ENCODE measurements around the gene LRRC1.

Gene LRRC1

GRCh38 chr6:53873922-53874321, 79.1 kb downstream of the LRRC1 start:
- no peak for TF ChIP-seq CTCF (IDR thresholded peaks at IDR 0.05; ENCODE audit: low read depth, low read length, missing control alignments)
- H3K4me3 ChIP-seq (ENCODE audit: low read depth, low read length): no peak overlapping the region
- no peak for DNase-seq (ENCODE audit: low read depth)

- DNase-seq (ENCODE audit: low read depth): no peak
- no peak for TF ChIP-seq CTCF (IDR thresholded peaks at IDR 0.05; ENCODE audit: low read depth, low read length, missing control alignments)
These were observed 80.2 kb downstream of the LRRC1 start for GRCh38 chr6:53874964-53875363.

GRCh38 chr6:53877151-53877550, 82.3 kb downstream of the LRRC1 start:
- TF ChIP-seq CTCF (IDR thresholded peaks at IDR 0.05; ENCODE audit: low read depth, low read length, missing control alignments): no peak
- no peak overlapping the region for H3K4me3 ChIP-seq (ENCODE audit: low read depth, low read length)
- DNase-seq (ENCODE audit: low read depth): no peak

More at GRCh38 chr6:53874964-53875363, 80.2 kb downstream of the LRRC1 start:
- H3K4me3 ChIP-seq (ENCODE audit: low read depth, low read length): no peak overlapping the region

- no peak for TF ChIP-seq CTCF (IDR thresholded peaks at IDR 0.05; ENCODE audit: low read depth, low read length, missing control alignments)
- DNase-seq (ENCODE audit: low read depth): no peak
- no peak overlapping the region for H3K4me3 ChIP-seq (ENCODE audit: low read depth, low read length)
These were observed 84.0 kb downstream of the LRRC1 start for GRCh38 chr6:53878808-53879207.

DNA sequence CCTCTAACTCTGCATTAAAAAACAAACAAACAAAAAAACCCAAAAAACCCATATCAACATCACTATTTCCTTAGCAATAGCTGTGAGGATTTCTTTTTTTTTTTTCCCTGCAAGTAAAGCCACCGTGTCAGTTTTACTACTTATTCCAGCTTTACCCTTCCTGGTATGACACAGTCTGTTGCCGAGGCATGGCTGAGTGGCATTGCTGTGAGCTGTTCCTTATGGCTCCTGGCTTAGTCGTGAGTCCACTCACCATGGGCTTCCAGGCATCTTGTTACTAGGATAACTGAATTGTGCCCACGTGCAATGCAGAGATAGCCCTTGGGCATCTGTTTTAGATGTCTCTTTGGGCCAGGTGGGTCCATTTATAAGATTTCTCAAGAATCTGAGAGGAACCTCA, 84.8 kb downstream of the LRRC1 start:
- no peak overlapping the region for H3K4me3 ChIP-seq (ENCODE audit: low read depth, low read length)
- no peak for DNase-seq (ENCODE audit: low read depth)
- TF ChIP-seq CTCF (IDR thresholded peaks at IDR 0.05; ENCODE audit: low read depth, low read length, missing control alignments): no peak

DNA sequence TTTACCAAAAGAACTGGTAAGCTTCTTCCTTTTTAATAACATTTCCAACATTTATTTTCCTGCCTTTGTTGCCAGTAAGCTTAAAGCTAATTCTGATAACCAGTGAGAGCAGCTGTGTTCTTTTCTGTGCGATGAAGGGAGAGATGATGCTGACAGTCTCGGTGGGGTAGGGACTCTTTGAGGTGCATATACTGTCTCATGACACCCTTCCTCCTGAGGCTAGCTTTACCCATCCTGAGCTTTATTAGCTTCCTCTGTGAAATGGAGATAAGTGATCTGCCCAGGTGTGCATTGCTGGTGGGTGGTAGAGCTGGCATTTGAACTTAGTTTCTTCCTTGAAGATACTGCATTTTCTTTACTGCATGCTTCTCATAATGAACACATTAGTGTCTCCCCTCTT, 92.5 kb downstream of the LRRC1 start:
- no peak overlapping the region for H3K4me3 ChIP-seq (ENCODE audit: low read depth, low read length)
- no peak for TF ChIP-seq CTCF (IDR thresholded peaks at IDR 0.05; ENCODE audit: low read depth, low read length, missing control alignments)
- no peak for DNase-seq (ENCODE audit: low read depth)

GRCh38 chr6:53888931-53889330, 94.1 kb downstream of the LRRC1 start:
- TF ChIP-seq CTCF (IDR thresholded peaks at IDR 0.05; ENCODE audit: low read depth, low read length, missing control alignments): no peak
- H3K4me3 ChIP-seq (ENCODE audit: low read depth, low read length): no peak overlapping the region
- DNase-seq (ENCODE audit: low read depth): no peak
